HT-29 (cell line): ENCODE measurements around the gene AFP. TPM values are rescaled to one million over a fixed set of nuclear protein-coding genes. Genes with fewer than 3 reads are reported as not detected.

Experiments
- DNase-seq: peaks from one replicate; pipeline ENCODE4 v3.0.0-alpha.2; 2015; ENCODE audit warnings: low spot score
- total RNA-seq: library from RNA; depleted of rRNA; stranded (reverse); fragments of >200 nt; shearing (Covaris generic); gene quantifications from 2 replicates; pipeline ENCODE4 v1.2.3, GENCODE V29; 2014

AFP gene
- total RNA-seq, 1 experiment from 2014 or later, result not detected

GRCh38 chr4:73438048-73438447 lies 2.0 kb downstream of the AFP start:
- no peak for DNase-seq

- DNase-seq, result no peak
Observed at GRCh38 chr4:73438582-73439215, 2.7 kb downstream of the AFP start.

GRCh38 chr4:73439445-73439844 lies 3.4 kb downstream of the AFP start:
- DNase-seq, result no peak

- no peak for DNase-seq
Observed at GRCh38 chr4:73439991-73440390, 4.0 kb downstream of the AFP start.

- DNase-seq, result no peak
Observed at GRCh38 chr4:73440653-73441052, 4.6 kb downstream of the AFP start.

GRCh38 chr4:73442275-73442674 lies 6.3 kb downstream of the AFP start:
- DNase-seq, result no peak

GRCh38 chr4:73443224-73443623 lies 7.2 kb downstream of the AFP start:
- DNase-seq, result no peak

GRCh38 chr4:73445383-73446335 lies 9.6 kb downstream of the AFP start:
- no peak for DNase-seq

- peak; percentile 68 for DNase-seq
Observed at GRCh38 chr4:73446336-73446938, 10.4 kb downstream of the AFP start.

GRCh38 chr4:73447671-73448070 lies 11.7 kb downstream of the AFP start:
- DNase-seq, result no peak

GRCh38 chr4:73448448-73449203 lies 12.6 kb downstream of the AFP start:
- DNase-seq, result no peak

- no peak for DNase-seq
Observed at GRCh38 chr4:73450398-73451004, 14.5 kb downstream of the AFP start.

- no peak for DNase-seq
Observed at GRCh38 chr4:73451404-73451803, 15.4 kb downstream of the AFP start.

- no peak for DNase-seq
Observed at GRCh38 chr4:73451981-73452747, 16.1 kb downstream of the AFP start.

GRCh38 chr4:73452953-73453700 lies 17.1 kb downstream of the AFP start:
- DNase-seq, result no peak

- DNase-seq, result no peak
Observed at GRCh38 chr4:73453701-73454005, 17.6 kb downstream of the AFP start.

GRCh38 chr4:73454920-73455319 lies 18.9 kb downstream of the AFP start:
- no peak for DNase-seq

- no peak for DNase-seq
Observed at GRCh38 chr4:73456177-73457022, 20.4 kb downstream of the AFP start.
